Activated naive CD4-positive, alpha-beta T cell treated with anti-CD3 and anti-CD28 coated beads, Interleukin-2, amount 50 U/mL, for 16 hours (primary cell): Measurements from ENCODE around the gene DMXL2.
"Not testable (repeated sequence)": the region's sequence is repeated elsewhere in the genome, so short reads cannot be mapped to it uniquely, and the experiment has no call there.

ENCODE experiments used
- DNase-seq: peaks from one replicate; pipeline ENCODE4 v3.0.0-alpha.2; 2020

DMXL2 gene

DNA sequence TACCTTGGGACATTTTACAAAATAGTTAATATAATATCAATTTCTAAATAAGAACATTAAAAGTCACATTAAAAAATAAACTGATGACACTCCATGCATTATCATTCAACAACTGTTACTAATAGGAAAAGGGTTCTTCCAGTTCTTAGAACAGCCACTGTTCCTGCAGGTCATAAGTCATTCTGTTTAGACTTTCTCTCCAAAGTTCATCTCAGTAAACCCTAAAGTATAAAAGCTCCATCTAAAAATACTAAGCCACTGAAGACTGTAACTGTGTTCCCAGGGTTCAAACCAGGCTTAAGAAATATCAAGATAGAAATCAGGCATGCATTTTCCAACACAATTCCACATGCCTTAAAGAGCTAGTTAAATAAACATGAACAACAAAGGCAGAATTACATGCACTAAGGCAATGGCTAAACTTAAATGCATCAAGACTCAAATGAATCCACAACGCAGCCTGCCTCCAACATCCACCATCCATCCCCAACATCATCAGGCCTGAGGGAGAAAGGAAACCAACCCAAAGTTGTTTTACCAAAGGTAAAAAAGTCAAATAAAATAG is 46.2 kb downstream of the DMXL2 start:
- no peak for DNase-seq

DNA sequence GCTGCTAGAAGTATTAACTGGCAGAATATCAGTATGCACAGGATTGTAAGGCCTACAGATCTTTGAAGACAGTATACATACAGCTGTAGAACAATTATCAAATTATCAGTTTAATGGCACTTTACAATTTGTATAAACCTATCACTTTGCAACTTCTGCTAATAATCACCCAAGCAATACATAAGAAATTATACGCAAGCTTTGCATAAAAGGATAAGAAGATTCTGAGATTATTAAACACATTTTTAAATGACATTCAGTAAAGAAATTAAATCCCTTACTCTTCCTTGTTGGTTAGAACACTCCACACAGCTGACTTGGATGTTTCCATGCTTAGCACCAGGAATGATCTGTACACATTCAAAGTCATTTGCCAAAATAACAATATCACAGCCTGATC is 46.8 kb downstream of the DMXL2 start:
- no peak for DNase-seq

DNA sequence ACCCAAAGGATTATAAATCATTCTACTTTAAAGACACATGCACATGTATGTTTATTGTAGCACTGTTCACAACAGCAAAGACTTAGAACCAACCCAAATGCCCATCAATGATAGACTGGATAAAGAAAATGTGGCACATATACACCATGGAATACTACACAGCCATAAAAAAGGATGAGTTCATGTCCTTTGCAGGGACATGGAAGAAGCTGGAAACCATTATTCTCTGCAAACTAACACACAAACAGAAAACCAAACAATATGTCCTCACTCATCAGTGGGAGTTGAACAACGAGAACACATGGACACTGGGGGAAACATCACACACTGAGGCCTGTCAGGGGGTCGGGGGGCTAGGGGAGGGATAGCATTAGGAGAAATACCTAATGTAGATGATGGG is 49.2 kb downstream of the DMXL2 start:
- DNase-seq: not testable (repeated sequence)

DNA sequence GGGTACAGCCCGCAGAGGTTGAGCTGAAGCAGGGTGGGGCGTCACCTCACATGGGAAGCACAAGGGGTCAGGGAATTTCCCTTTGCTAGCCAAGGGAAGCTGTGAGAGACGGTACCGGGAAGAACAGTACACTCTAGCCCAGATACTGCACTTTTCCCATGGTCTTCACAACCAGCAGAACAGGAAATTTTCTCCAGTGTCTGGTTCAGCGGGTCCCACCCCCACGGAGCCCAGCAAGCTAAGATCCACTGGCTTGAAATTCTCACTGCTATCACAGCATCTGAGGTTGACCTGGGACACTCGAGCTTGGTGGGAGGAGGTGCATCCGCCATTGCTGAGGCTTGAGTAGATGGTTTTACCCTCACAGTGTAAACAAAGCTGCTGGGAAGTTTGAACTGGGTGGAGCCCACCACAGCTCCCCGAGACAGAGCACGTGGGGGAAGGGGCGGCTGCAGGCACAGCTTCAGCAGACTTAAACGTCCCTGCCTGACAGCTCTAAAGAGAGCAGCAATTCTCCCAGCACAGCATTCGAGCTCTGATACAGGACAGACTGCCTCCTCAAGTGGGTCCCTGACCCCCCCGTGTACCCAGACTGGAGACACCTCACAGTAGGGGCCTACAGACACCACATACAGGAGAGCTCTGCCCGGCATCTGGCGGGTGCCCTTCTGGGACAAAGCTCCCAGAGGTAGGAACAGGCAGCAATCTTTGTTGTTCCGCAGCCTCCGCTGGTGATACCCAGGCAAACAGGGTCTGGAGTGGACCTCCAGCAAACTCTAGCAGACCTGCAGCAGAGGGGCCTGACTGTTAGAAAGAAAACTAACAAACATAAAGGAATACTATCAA is 53.4 kb downstream of the DMXL2 start:
- DNase-seq: not testable (repeated sequence)

DNA sequence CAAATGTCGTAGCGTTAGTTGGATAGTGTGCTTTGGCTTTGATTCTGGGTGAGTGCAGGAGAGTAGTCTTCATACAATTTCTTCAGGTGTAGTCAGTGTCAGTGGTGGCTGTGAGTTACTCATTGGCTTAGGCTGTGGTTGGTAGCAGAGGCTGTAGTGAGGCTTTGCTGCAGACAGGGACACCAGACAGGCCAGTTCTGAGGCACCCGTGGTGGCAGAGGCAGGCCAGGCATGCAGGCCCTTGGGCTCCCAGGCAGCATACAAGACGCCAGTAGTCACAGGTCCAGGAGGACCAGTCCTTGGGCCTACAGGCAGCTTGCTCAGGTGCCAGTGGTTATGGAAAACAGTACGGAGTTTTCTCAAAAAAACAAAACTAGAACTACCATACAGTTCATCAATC is 61.3 kb downstream of the DMXL2 start:
- no peak for DNase-seq

DNA sequence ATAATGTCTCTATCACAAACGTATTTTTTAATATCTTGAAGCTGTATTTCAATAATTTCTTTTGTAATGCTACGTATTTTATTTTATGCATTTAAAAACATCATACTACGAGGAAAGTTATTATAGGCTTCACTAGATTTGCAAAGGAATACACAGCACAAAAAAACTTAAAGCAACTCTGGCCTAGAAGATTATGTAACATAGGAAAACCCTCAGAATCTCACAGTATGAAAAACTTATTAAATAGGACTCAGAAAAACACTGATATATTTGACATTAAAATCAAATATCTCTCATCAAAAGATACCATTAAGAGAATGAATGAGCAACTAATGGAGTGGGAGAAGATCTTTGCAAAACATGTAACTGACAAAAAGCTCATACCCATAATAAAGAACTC is 63.7 kb downstream of the DMXL2 start:
- no peak for DNase-seq

DNA sequence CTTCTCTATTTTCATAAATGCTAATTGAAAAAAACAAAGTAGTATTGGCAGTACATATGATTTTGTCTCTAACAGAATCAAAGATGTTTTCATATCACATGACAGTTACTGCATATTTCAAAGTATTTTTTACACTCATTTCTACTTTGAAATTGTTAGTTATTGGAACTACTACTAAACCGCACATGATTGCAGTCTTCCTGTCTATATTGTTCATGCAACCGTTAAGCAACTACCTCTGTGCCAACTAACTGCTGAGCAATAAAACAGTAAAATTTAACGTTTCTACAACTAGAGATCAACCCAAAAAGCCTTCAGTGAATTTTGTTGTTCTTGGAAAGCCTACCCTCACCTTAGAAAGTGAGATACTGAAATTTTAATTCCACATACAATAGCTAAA is 64.2 kb downstream of the DMXL2 start:
- DNase-seq: no peak

DNA sequence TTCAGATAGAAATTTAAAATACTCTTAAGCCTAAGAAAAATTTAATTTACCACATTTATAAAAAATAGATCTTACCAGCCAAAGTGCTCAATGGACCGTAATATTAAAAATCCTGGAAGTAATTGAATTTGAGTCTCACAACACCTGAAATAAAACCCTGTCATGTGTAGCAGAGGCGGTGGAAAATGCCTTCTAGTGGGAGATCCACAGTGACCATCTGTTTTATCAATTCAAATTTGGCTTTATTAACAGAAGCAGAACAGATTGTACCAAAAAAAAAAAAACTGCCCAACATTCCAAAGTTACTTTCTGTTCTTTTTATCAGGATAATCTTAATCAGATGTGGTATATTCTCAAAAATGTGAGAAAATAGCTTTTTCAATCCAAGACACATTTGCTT is 71.7 kb downstream of the DMXL2 start:
- no peak for DNase-seq

DNA sequence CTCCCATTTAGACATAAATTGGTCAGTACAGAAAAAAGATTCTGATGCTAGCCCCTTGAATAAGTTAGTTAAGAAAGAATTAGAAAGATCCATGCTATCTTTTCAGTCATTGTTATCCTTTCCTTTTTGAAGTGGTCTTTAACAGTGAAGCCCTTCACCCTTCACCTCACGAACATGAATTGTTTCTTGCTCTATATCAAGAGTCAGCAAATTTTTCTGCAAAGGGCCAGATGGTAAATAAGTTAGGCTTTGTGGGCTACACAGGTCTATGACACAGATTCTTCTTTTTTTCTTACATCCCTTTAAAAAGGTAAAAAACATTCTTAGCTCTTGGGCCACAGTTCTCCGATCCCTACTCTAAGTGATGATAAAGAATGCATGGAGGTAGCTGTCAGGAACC is 74.9 kb downstream of the DMXL2 start:
- DNase-seq: no peak

DNA sequence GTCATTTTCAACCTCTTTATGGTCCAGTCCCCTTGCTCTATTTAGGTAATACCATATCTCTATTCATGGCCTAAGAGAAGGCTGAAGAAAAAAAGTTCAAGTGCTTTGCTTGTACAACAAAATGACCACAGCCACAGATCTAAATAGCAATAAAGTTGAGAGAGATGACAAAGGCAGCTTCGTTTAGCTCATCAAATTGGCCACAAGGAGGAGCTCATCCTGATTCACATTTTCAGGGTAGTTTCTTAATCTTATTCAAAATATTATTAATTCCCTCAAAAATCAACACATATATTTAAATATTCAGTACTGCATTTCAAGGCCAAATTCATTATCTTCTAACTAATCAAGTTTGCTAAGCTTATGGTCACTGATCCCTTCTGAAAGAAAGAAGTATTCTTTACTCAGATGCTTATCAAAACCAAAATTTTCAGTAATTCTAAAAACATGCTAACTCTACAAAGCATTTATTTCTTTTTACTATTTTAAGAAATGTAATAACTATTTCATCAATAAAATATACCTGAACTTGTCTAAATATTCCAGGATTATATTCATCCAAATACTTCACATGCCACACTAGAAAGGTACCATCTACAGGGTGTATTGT is 85.5 kb downstream of the DMXL2 start:
- DNase-seq: no peak

DNA sequence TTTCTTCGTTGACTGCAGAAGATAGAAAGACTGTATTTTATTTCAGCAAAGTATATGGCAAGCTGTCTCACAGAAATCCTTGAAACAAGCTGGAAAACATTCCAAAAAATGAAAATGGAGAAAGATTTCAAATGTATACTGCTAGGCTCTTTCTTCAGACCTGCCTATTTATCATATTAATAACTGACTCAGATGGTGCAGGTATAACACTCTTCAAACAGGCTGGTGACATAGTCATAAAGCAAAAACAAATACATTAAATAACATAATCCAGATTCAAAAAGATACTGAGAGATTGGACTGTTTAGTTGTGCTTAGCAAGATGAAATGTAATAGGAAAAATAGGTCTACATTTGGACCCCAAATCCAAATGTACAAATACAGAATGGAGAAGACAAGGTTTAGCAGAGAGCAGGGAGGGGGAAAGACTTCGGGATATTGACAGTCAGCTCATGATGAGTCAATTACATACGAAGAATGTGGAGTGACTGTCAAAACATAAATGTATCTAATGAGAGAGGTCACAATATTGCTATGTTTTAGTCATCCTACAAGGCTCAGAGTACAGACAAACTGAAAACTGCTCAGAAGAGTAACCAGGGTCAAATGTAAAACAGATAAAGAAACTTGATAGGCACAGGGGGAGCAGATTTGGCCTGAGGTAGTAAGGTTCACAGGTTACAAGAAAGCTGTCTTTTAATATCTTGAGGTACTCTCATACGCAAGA is 88.7 kb downstream of the DMXL2 start:
- no peak for DNase-seq

DNA sequence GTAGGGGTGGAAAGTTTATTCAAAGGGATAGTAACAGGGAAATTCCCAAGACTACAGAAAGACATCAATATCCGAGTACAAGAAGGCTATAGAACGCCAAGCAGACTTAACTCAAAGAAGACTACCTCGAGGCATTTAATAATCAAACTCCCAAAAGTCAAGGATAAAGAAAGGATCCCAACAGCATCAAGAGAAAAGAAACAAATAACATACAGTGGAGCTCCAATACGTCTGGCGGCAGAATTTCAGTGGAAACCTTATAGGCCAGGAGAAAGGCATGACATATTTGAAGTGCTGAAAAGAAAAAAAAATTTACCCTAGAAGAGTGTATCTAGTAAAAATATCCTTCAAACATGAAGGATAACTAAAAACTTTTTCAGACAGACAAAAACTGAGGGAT is 95.6 kb downstream of the DMXL2 start:
- no peak for DNase-seq

DNA sequence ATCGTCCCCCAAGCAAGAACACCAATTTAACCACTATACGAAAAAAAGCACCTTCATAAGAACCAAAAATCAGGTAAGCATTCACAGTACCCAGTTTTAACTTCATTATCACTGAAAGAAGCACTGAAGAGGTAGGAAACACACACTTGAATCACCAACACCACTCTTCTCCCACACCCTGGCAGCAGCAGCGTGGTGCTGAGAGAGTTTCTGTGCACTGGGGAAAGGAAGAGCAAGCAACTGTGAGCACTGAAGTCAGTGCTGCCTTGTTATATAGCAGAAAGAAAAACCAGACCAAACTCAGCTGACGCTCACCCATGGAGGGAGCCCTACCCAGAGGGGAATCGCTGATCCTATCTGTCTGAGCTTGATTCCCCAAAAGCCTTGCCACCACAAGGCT is 98.2 kb downstream of the DMXL2 start:
- DNase-seq: no peak

DNA sequence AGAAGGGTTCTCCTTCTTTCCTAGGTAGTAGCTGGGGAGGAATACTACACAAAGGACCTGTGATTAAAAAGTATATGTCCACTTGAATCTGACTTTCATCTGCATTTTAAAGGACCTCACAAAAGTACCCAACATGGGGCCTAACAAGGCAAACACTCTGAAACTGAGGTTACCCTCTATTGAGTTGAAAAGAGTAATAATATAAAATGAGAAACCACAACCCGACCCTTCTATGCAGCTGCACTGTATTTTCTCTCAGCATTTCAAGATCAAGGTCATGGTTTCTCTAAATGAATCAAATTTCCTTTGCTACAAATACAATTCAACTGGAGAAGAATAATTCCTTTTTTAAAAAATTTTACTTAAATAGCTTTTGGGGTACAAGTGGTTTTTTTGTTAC is 106.3 kb downstream of the DMXL2 start:
- no peak for DNase-seq

DNA sequence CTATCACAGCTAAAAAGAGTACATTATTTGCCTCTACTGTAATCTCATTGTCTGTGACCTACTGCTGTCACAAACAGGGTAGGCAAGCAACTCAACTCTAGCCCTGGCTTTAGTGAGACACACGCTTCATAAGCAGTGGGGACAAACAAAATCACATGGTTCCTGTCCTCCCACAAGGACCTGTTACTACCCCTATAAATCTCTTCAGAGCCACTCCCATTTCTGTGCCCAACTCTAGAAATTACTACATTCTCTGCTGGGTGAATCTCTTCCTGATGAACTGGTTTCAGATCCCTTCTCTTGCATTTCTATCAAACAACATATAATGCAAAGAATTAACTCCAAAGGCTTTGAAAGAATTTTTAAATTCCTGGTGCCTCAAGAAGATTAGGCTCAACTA is 117.3 kb downstream of the DMXL2 start:
- no peak for DNase-seq

DNA sequence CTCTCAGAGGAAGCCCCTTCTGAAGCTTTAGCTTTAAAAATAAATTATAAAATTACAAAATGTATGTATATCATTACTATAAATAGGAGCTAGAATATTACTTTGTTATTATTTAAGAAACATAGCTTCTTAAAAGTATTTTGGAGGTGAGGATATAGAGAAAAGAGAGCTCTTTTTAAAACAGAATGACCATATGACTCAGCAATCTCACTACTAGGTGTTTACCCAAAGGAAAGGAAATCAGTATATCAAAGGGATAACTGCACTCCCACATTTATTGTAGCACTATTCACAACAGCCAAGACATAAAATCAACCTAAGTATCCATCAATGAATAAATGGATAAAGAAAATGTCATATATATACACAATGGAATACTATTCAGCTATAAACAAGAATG is 119.6 kb downstream of the DMXL2 start:
- DNase-seq: no peak

DNA sequence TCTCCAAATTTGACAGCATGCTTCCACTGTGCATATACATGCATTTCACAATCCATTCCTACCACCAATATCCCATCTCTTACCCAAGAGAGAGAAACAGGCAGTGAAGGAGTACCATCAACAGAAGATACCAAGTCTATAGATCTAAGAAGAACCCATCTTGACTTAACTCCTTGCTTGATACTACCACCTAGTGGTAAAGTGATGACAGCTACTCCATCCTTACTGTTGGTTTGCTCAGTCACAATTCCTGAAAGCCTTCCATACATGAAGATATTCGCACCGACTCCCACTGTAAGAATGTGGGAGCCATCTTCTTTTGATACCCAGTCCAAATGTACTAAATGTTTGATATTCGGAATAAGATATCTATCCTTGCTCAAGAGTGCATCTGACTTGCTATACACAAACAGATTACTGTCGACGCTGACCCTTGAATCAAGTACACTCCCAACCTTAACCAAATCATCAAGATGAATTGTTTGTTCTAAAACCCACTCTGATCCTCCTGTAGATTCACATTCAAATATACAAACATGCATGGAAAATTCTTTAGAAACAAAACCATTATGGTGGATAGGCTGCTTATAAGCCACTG is 123.1 kb downstream of the DMXL2 start:
- DNase-seq: no peak

DNA sequence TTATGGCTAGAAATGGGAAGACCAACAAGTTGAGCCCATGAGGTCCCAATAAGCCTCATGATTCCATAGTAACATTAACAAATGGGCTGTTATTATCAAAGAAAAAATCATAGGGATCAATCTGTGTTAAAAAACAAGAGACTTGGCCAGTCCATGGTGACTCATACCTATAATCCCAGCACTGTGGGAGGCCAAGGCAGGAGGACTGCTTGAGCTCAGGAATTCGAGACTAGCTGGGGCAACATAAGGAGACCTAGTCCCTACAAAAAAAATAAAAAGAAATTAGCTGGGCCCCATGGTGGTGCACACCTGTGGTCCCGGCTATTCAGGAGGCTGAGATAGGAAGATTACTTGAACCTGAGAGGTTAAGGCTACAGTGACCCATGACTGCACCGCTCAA is 124.8 kb downstream of the DMXL2 start:
- DNase-seq: no peak

DNA sequence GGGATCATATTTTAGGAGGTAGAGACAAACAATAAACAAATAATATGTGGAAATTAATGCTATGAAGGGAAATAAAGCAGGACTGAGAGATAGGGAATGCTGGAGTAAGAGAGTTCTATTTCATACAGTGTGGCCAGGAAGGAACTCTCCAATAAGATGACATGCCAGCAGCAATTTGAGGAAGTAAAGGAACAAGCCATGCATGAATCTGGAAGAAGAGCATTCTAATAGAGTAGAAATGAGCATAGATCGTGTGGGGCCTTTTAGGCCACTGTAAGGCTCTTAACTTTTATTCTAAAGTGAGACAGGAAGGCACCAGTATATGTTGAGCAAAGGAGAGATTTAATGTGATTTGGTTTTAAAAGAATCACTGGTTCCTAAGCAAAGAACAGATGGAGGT is 126.3 kb downstream of the DMXL2 start:
- no peak for DNase-seq

DNA sequence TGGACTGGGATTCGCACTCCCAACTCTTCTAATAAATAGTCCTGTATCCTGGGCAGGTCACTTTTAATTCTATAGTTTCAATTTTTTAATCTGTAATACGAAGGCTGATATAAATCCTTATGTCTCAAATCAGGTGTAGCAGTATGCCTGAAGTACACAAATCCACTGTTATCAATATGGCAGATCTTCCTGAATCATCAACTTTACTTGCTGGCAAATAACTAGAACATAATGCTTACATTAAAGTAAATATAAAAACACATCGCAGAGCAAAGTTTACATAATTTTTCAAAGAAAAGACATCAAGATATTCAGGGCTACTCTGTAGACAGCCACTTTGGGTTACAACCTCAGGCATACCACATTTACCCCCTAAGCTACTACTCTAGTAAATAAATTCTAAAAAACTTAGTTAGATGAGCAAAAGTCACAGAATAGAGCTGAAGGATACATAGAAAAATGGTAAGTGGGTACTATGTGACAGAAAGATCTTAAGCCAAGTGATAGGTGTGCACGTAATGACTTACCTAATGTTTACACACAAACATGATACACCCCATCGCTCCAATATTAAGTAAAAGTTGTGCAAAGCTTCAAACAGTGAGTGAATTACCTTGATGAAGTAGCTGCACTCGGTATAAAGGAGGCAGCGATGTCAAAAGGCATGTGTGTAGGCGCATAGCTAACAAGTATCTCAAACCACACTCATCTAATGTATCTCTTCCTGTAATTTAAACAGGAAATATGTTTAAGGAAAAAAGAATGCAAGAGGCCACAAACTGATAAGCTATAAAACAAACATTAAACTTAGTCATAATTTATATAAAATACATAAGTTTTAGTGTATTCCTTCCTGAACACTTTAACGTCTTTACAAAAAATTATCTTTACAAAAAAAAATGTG is 127.9 kb downstream of the DMXL2 start:
- DNase-seq: no peak

DNA sequence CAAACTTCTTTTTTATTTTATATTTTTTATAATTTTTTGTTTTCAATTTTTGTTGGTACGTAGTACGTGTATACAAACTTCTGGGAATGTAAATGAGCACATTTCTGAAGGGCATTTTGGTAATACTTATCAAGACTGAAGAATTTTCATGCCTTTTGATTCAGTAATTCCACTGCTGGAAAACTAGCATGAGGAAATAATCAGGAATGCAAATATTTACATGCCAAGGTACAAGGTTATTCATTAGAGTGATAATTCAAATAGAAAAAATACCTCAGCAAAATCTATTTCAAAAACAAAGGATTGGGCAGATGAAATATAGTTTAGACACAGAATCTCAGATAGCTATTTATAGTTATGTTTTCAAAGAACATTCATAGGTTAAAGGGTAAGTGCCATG is 128.7 kb downstream of the DMXL2 start:
- DNase-seq: no peak

DNA sequence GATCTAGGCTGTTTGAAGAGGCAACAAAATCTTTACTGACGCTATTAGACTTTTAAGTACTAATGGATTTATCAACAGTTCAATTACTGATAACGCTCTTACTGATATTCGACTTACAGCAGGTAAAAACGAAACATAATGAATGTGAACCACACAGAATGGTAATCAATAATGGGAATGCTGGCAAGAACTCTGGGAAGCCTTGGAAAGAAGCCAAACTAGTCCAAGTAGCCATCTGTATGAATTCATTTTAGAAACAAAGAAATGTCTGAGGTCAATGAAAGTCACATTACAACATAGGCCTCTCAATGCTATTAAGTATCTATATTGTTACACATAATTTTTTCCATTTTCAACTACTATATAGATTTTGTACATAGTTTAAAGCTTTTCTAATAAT is 130.0 kb downstream of the DMXL2 start:
- no peak for DNase-seq
